Nephron (organoid): ENCODE data around the gene AFF3.

Source experiments
- H3K27ac Mint-ChIP-seq, 3 experiments: 2 replicates each; pipeline ENCODE4 v1.8.0; 2020; ENCODE audit warnings: mixed read lengths in 3 of 3, mild to moderate bottlenecking in 2 of 3, moderate library complexity in 1 of 3
- H3K27me3 Mint-ChIP-seq: 2 replicates; pipeline ENCODE4 v1.8.0; 2021; ENCODE audit warnings: low read depth, mild to moderate bottlenecking, moderate library complexity, mixed read lengths
- H3K36me3 Mint-ChIP-seq: 2 replicates; pipeline ENCODE4 v1.8.0; 2020; ENCODE audit warnings: low read depth, mixed read lengths
- H3K4me1 Mint-ChIP-seq: 2 replicates; pipeline ENCODE4 v1.8.0; 2020; ENCODE audit warnings: mixed read lengths
- H3K4me3 Mint-ChIP-seq, 3 experiments: 2 replicates each; pipeline ENCODE4 v1.8.0; 2020; ENCODE audit warnings: mild to moderate bottlenecking in 3 of 3, mixed read lengths in 3 of 3, moderate library complexity in 2 of 3
- H3K9me3 Mint-ChIP-seq: 2 replicates; pipeline ENCODE4 v1.8.0; 2020; ENCODE audit warnings: mixed read lengths
- TF ChIP-seq, protein P1 (sequence below), 3 experiments: fragments of 200-600 bp; sonication (generic); IDR thresholded peaks; one replicate each; pipeline ENCODE4 v1.5.0; 2021; ENCODE audit warnings: antibody characterized with exemption in 3 of 3; ENCODE audit not compliant: unreplicated experiment in 3 of 3

The AFF3 gene

DNA sequence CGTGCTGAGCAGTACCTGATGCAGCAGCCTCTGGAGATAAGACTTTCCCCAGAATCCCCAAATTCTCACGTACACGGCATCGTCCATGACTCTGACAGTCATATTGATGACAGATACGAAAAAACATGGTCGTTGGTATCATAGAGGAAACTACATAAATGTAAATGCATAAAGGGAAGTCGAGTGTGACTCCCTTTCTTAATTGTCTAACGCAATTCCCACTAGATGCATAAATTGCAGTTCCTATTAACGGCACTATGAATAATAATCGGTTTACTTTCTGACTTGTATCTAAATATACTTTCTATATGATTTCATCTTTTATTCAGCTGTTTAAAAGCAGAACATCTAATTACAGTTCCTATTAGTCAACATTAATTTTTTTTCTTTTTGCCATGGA lies 330.0 kb downstream of the AFF3 start:
- H3K9me3 Mint-ChIP-seq, result peaks cover 12% of the 10 kb centered on the region
- H3K27ac Mint-ChIP-seq, result peak overlapping the region in 2 of 3 experiments; percentile 78 to 87
- TF ChIP-seq, protein P1, sequence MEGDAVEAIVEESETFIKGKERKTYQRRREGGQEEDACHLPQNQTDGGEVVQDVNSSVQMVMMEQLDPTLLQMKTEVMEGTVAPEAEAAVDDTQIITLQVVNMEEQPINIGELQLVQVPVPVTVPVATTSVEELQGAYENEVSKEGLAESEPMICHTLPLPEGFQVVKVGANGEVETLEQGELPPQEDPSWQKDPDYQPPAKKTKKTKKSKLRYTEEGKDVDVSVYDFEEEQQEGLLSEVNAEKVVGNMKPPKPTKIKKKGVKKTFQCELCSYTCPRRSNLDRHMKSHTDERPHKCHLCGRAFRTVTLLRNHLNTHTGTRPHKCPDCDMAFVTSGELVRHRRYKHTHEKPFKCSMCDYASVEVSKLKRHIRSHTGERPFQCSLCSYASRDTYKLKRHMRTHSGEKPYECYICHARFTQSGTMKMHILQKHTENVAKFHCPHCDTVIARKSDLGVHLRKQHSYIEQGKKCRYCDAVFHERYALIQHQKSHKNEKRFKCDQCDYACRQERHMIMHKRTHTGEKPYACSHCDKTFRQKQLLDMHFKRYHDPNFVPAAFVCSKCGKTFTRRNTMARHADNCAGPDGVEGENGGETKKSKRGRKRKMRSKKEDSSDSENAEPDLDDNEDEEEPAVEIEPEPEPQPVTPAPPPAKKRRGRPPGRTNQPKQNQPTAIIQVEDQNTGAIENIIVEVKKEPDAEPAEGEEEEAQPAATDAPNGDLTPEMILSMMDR (IDR thresholded peaks at IDR 0.05; ENCODE audit: unreplicated experiment in 3 of 3), result no peak
- no peaks in the 10 kb centered on the region for H3K27me3 Mint-ChIP-seq
- peaks cover 32% of the 10 kb centered on the region for H3K36me3 Mint-ChIP-seq
- peaks cover 34% of the 10 kb centered on the region for H3K4me1 Mint-ChIP-seq
- H3K4me3 Mint-ChIP-seq, result no peak overlapping the region

DNA sequence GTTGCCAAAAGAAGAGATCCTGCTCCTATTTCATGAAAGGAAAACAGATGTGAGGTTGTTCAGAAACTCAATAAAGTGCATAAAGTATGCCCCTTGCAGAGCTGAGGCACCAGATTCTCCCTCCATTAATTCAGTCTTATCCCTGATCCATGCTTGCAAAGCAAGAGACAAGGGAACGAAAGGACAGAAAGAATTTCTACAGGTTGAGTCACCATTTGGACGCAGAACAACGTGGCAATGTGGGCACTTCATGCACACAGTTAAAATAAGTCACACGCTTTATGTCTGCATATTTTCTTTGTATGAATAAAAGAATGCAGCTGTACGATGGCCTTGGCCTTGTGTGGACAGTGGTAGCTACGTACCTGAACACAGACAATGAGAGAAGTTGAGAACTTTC lies 330.8 kb downstream of the AFF3 start:
- Mint-ChIP-seq H3K4me3 (no peak overlapping the region), H3K27me3 (no peaks in the 10 kb centered on the region), H3K27ac (no peak overlapping the region), H3K36me3 (peaks cover 32% of the 10 kb centered on the region), H3K4me1 (peaks cover 28% of the 10 kb centered on the region), H3K9me3 (peaks cover 9% of the 10 kb centered on the region)
- TF ChIP-seq, protein P1 (IDR thresholded peaks at IDR 0.05; ENCODE audit: unreplicated experiment in 3 of 3), result no peak

DNA sequence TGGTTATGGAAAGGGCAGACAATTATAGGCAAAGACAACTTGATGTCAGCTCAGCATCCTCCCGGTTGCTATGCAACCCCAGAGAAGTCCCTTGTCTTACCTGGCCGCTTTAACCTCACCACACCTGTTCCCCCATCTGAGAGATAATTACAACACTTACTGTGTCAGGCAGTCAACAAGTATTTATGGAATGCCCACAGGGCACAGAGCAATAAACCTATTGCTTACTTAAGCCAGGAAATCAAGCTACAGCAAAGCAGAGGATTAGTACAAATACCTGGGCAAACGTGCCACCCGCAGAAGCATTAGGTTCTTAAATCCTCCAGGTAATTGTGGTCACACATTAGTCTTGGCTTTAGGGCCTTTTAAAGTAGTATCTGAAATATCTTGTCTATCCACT lies 332.2 kb downstream of the AFF3 start:
- Mint-ChIP-seq H3K4me1 (peaks cover 28% of the 10 kb centered on the region), H3K9me3 (no peaks in the 10 kb centered on the region), H3K4me3 (no peak overlapping the region), H3K27me3 (no peaks in the 10 kb centered on the region), H3K36me3 (peaks cover 27% of the 10 kb centered on the region), H3K27ac (peak overlapping the region in 1 of 3 experiments; percentile 47)
- TF ChIP-seq, protein P1 (IDR thresholded peaks at IDR 0.05; ENCODE audit: unreplicated experiment in 3 of 3), result no peak

DNA sequence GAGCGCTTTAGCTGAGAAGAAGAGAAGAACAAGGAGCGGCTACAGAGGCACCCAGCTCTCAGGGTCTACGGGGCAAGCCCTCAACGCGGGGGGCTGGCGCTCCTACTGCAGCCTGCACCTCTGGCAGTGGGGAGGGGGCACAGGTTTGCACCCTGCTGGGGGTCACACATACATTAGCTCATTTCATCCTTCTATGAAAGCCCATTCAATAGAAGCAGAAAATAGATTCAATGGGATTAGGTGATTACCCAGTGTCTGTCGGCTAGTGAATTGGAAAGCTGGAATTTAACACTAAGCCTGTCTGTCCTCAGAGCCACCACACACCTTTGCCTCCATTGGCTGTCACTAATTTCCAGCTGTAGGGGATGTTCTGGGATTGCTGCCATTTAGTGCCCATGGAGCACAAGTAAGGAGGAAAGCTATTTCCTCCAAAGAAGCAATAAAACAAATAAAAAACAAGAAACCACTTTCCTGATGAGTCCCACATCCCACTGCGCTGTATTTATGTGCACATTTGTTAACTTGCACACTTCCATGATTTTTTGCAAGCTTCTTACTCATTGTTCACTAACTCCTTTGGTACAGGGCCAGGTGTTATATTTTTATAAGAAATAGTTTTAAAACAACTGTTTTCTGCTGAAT lies 333.0 kb downstream of the AFF3 start:
- Mint-ChIP-seq H3K27ac (peak overlapping the region; percentile 47 to 65 (median 62)), H3K4me1 (peaks cover 28% of the 10 kb centered on the region), H3K4me3 (no peak overlapping the region), H3K9me3 (peaks cover 2% of the 10 kb centered on the region), H3K27me3 (no peaks in the 10 kb centered on the region), H3K36me3 (peaks cover 30% of the 10 kb centered on the region)
- TF ChIP-seq, protein P1 (IDR thresholded peaks at IDR 0.05; ENCODE audit: unreplicated experiment in 3 of 3), result no peak

DNA sequence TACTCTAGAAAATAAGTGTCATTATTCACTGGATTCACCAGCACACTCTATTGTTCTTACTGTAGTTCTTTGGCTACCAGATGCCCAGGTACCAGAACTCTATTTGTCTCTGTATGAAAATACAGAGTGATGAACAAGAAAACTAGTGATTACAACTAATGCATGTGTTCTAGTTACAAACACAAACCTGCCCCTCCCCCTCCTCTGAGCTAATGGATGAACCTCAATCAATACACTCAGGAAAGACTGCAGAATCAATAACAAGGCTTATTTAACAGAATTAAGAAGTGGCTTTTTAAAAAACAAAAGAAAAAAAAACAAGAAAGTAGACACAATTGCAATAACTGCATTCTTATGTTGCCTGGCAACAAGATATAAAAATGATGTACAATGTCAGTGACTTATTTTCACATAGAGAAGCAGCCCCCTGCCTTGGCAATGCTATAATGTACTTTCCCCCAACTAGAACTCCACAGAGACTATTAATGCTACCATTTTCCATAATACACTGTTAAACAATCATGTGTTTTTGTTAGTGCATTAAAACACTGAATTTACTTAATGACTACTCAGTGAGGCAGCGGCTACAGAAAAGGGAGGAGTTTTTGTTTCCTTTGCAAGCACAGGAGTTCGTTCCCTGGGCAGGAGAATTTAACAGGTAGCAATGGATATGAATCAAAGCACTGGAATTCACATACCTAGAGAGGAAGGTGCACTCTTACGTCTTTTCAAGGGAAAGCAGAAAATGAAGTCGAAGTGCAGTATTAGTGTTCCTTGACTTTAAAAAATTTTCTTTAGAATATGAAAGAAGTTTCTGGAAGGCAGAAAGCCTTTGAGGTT lies 333.8 kb downstream of the AFF3 start:
- Mint-ChIP-seq H3K4me3 (no peak overlapping the region), H3K9me3 (peaks cover 9% of the 10 kb centered on the region), H3K4me1 (peaks cover 28% of the 10 kb centered on the region), H3K27ac (peak overlapping the region; percentile 16 to 65 (median 62)), H3K36me3 (peaks cover 34% of the 10 kb centered on the region), H3K27me3 (no peaks in the 10 kb centered on the region)
- TF ChIP-seq, protein P1 (IDR thresholded peaks at IDR 0.05; ENCODE audit: unreplicated experiment in 3 of 3), result no peak
